ENCODE results near the gene HAPSTR1. TPM values are rescaled to one million over a fixed set of nuclear protein-coding genes. Genes with fewer than 3 reads are reported as not detected.
"Not testable (repeated sequence)": the region's sequence is repeated elsewhere in the genome, so short reads cannot be mapped to it uniquely, and the experiment has no call there.

The HAPSTR1 gene
- total RNA-seq, 1 experiment from 2014 or later = 85.2 TPM

- Mint-ChIP-seq H3K4me3 (0 out of 5 replicates have a peak overlapping the region, but pooled peaks of 1 of the 2 experiments have one; percentile 17), H3K36me3 (ENCODE audit: insufficient read depth in 1 of 3, low read depth in 3 of 3) (peaks cover 1 to 13% (median 5%) of the 10 kb centered on the region in 3 experiments; a peak in 5 of 7 replicates), H3K9me3 (peaks cover 7 to 9% of the 10 kb centered on the region in 2 experiments; a peak in 4 of 5 replicates), H3K27ac (peak overlapping the region in 1 of 3 experiments; percentile 53; a peak in 1 of 7 replicates), H3K4me1 (peaks cover 10% of the 10 kb centered on the region in 2 experiments), H3K27me3 (ENCODE audit: low read depth) (no peaks in the 10 kb centered on the region)
- H3K14ac ChIP-seq (ENCODE audit: insufficient read depth, low read length) = no peak overlapping the region
- no peak overlapping the region for H2BK15ac ChIP-seq (ENCODE audit: low read depth, low read length)
- no peak overlapping the region for H2BK5ac ChIP-seq (ENCODE audit: insufficient read length, low read length)
- no peak overlapping the region for H2AFZ ChIP-seq (ENCODE audit: low read length)
- H3K4me1 ChIP-seq (ENCODE audit: insufficient read depth, low read length) = no peaks in the 10 kb centered on the region
- H2AK5ac ChIP-seq (ENCODE audit: insufficient read length, low read length) = no peak overlapping the region
- no peak overlapping the region for H3K4me2 ChIP-seq (ENCODE audit: insufficient read depth, insufficient read length, low read length)
- no peak overlapping the region for H3K27ac ChIP-seq (ENCODE audit: insufficient read length, low read depth, low read length)
- H4K8ac ChIP-seq (replicated peaks; ENCODE audit: insufficient read length, low read depth, low read length) = no peak overlapping the region
- no peaks in the 10 kb centered on the region for H3K79me2 ChIP-seq (ENCODE audit: insufficient read depth, low read length)
- WGBS (ENCODE audit: extremely low coverage, insufficient read length, low lambda C conversion rate) = no CpG with 5 or more reads among the region's 15 CpGs
- no peak overlapping the region for H2BK12ac ChIP-seq (ENCODE audit: insufficient read length, low read depth, low read length)
- no peak overlapping the region for H2BK120ac ChIP-seq (ENCODE audit: low read depth, low read length, poor library complexity, severe bottlenecking)
- H3K23ac ChIP-seq (ENCODE audit: insufficient read length, low read depth, low read length) = no peak overlapping the region
- H4K91ac ChIP-seq (ENCODE audit: insufficient read length, low read depth, low read length) = no peak overlapping the region
- H3K9ac ChIP-seq (ENCODE audit: extremely low read depth, insufficient read length, low read length) = no peak overlapping the region
- no peak overlapping the region for H3K56ac ChIP-seq (ENCODE audit: insufficient read length, low read depth, low read length)
- no peak overlapping the region for H3T11ph ChIP-seq (ENCODE audit: low read length)
- no peak overlapping the region for H3K18ac ChIP-seq (ENCODE audit: insufficient read length, low read depth, low read length)
- no peaks in the 10 kb centered on the region for H3K23me2 ChIP-seq (ENCODE audit: insufficient read length, low read depth, low read length, poor library complexity, severe bottlenecking)
- H2BK20ac ChIP-seq (ENCODE audit: low read depth, low read length, poor library complexity, severe bottlenecking) = no peak overlapping the region
- no peaks in the 10 kb centered on the region for H3K9me3 ChIP-seq (ENCODE audit: control insufficient read depth, low read depth, low read length)
- H3K4ac ChIP-seq (ENCODE audit: low read depth, low read length) = no peak overlapping the region
- H3K79me1 ChIP-seq (ENCODE audit: insufficient read depth, low read depth, low read length, poor library complexity, severe bottlenecking) = no peaks in the 10 kb centered on the region
- no peaks in the 10 kb centered on the region for H3K27me3 ChIP-seq (ENCODE audit: insufficient read depth, low read length)
- H4K5ac ChIP-seq (ENCODE audit: insufficient read length, low read depth, low read length) = no peak overlapping the region
- no peak for TF ChIP-seq CTCF (conservative IDR thresholded peaks at IDR 0.05)
- H4K20me1 ChIP-seq (ENCODE audit: control insufficient read depth, insufficient read depth, insufficient read length) = no peaks in the 10 kb centered on the region
- DNase-seq = no peak
Observed at GRCh38 chr16:9042964-9043680, 48.3 kb upstream of the HAPSTR1 start.

- H3K23me2 ChIP-seq (ENCODE audit: insufficient read length, low read depth, low read length, poor library complexity, severe bottlenecking); H2BK12ac ChIP-seq (ENCODE audit: insufficient read length, low read depth, low read length); H3K4me2 ChIP-seq (ENCODE audit: insufficient read depth, insufficient read length, low read length); H3K27me3 ChIP-seq (ENCODE audit: insufficient read depth, low read length); H3K4me3 Mint-ChIP-seq; H3K56ac ChIP-seq (ENCODE audit: insufficient read length, low read depth, low read length); H3K79me1 ChIP-seq (ENCODE audit: insufficient read depth, low read depth, low read length, poor library complexity, severe bottlenecking); H2AK5ac ChIP-seq (ENCODE audit: insufficient read length, low read length); H3K23ac ChIP-seq (ENCODE audit: insufficient read length, low read depth, low read length); H2AFZ ChIP-seq (ENCODE audit: low read length); H3K4ac ChIP-seq (ENCODE audit: low read depth, low read length); H3K4me1 ChIP-seq (ENCODE audit: insufficient read depth, low read length); H2BK5ac ChIP-seq (ENCODE audit: insufficient read length, low read length); H4K5ac ChIP-seq (ENCODE audit: insufficient read length, low read depth, low read length); H3K9ac ChIP-seq (ENCODE audit: extremely low read depth, insufficient read length, low read length); H3K27ac Mint-ChIP-seq; H3K27me3 Mint-ChIP-seq (ENCODE audit: low read depth); H3K18ac ChIP-seq (ENCODE audit: insufficient read length, low read depth, low read length); H2BK20ac ChIP-seq (ENCODE audit: low read depth, low read length, poor library complexity, severe bottlenecking); H3K9me3 ChIP-seq (ENCODE audit: control insufficient read depth, low read depth, low read length); H4K91ac ChIP-seq (ENCODE audit: insufficient read length, low read depth, low read length); H2BK120ac ChIP-seq (ENCODE audit: low read depth, low read length, poor library complexity, severe bottlenecking); H4K20me1 ChIP-seq (ENCODE audit: control insufficient read depth, insufficient read depth, insufficient read length); H3K9me3 Mint-ChIP-seq; H3K14ac ChIP-seq (ENCODE audit: insufficient read depth, low read length); H2BK15ac ChIP-seq (ENCODE audit: low read depth, low read length); H3K27ac ChIP-seq (ENCODE audit: insufficient read length, low read depth, low read length); H3K79me2 ChIP-seq (ENCODE audit: insufficient read depth, low read length); H4K8ac ChIP-seq (replicated peaks; ENCODE audit: insufficient read length, low read depth, low read length); H3T11ph ChIP-seq (ENCODE audit: low read length); DNase-seq: not testable (repeated sequence)
- Mint-ChIP-seq H3K36me3 (ENCODE audit: insufficient read depth in 1 of 3, low read depth in 3 of 3) (peaks cover 1 to 13% (median 5%) of the 10 kb centered on the region in 3 experiments; a peak in 5 of 7 replicates), H3K4me1 (peaks cover 13 to 18% of the 10 kb centered on the region in 2 experiments)
- no CpG with 5 or more reads among the region's 3 CpGs for WGBS (ENCODE audit: extremely low coverage, insufficient read length, low lambda C conversion rate)
Observed at GRCh38 chr16:9045562-9045961, 45.9 kb upstream of the HAPSTR1 start.

All from H9 (cell line).